Heart left ventricle (tissue), 13 donors: ENCODE data around the gene DEGS2.
"Not testable (repeated sequence)": the region's sequence is repeated elsewhere in the genome, so short reads cannot be mapped to it uniquely, and the experiment has no call there.

Experiments
- POLR2A ChIP-seq, 2 donors: fragments of 450-650 bp; IDR thresholded peaks; one replicate each; pipeline ENCODE4 v1.6.1; 2017; ENCODE audit warnings: antibody characterized with exemption in 2 of 2, mild to moderate bottlenecking in 2 of 2, moderate library complexity in 2 of 2
- TF ChIP-seq, protein P1 (sequence below), 12 donors: fragments of 200-600 bp; sonication (generic) in 4 of 12; IDR thresholded peaks; one replicate each; pipeline versions ENCODE4 v1.5.0 to v1.8.0; 2018 to 2022; ENCODE audit warnings: antibody characterized with exemption in 12 of 12, mild to moderate bottlenecking in 5 of 12
- donor health status: ischemic (EF 13 %, LVEDD 7.1; RV severe dilation, severe dysfunction).
- donor health status: DM: no; HTN: yes; CAD: no.
- donor health status: DM: no; HTN: no; CAD: no.
- donor health status: ischemic (EF 25% LVEDD 6.9; RV normal size, moderate dysfunction).
- donor health status: ischemic (EF 25% LVEDD 5.7; RV mildly dilated, moderate dysfunction).
- donor health status: ischemic (EF 35%, LVEDD 5.7; RV mildly dilated, moderate dysfunction).
- donor health status: nonischemic (EF 11% LVEDD 7.7; RV severe dilation, severe dysfunction).
- donor health status: DM: yes; HTN: yes; CAD: no.
- donor health status: PGD.
- donor health status: ischemic (EF 29% LVEDD 5.4; RV normal size, mild dysfunction).
- donor health status: nonischemic (EF 23%, LVEDD 6.1; RV moderate dilation, normal function).

DNA sequence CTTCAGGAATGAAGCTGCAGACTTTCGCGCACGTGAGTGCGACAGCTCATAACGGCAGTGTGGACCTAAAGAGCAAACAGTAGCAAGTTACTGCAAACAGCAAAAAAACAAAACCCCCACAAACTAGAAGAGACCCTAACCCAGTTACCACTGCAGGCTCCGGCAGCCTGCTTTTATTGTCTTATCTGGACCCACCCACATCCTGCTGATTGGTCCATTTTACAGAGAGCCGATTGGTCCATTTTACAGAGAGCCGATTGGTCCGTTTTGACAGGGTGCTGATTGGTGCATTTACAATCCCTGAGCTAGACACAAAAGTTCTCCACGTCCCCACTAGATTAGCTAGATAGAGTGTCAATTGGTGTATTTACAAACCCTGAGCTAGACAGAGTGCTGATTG lies 48.1 kb upstream of the DEGS2 start:
- TF ChIP-seq, protein P1, sequence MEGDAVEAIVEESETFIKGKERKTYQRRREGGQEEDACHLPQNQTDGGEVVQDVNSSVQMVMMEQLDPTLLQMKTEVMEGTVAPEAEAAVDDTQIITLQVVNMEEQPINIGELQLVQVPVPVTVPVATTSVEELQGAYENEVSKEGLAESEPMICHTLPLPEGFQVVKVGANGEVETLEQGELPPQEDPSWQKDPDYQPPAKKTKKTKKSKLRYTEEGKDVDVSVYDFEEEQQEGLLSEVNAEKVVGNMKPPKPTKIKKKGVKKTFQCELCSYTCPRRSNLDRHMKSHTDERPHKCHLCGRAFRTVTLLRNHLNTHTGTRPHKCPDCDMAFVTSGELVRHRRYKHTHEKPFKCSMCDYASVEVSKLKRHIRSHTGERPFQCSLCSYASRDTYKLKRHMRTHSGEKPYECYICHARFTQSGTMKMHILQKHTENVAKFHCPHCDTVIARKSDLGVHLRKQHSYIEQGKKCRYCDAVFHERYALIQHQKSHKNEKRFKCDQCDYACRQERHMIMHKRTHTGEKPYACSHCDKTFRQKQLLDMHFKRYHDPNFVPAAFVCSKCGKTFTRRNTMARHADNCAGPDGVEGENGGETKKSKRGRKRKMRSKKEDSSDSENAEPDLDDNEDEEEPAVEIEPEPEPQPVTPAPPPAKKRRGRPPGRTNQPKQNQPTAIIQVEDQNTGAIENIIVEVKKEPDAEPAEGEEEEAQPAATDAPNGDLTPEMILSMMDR (IDR thresholded peaks at IDR 0.05): not testable (repeated sequence)
- not testable (repeated sequence) for TF ChIP-seq POLR2A (IDR thresholded peaks at IDR 0.05)
